Astrocyte of the cerebellum (primary cell): ENCODE data around the gene TPD52L1.

Source experiments
- DNase-seq: peaks from one replicate; pipeline ENCODE4 v3.0.0-alpha.2; 2011; ENCODE audit warnings: low read depth
- H3K4me3 ChIP-seq: 2 replicates; pipeline ENCODE4 v1.5.1; 2011; ENCODE audit warnings: mild to moderate bottlenecking, low read depth, low read length, moderate library complexity
- in situ Hi-C: cut with HindIII; loops from 2 replicates; pipeline ENCODE4 v1.10.0; 2017; ENCODE audit warnings: low sequenced_read_pairs
- TF ChIP-seq, protein P1 (sequence below): IDR thresholded peaks from 2 replicates; pipeline ENCODE4 v1.5.1; 2012; ENCODE audit warnings: low read length, low read depth, moderate library complexity, mild to moderate bottlenecking; ENCODE audit errors: missing control alignments

Gene TPD52L1

GRCh38 chr6:125216015-125216414, 62.4 kb downstream of the TPD52L1 start:
- DNase-seq: no peak
- TF ChIP-seq, protein P1, sequence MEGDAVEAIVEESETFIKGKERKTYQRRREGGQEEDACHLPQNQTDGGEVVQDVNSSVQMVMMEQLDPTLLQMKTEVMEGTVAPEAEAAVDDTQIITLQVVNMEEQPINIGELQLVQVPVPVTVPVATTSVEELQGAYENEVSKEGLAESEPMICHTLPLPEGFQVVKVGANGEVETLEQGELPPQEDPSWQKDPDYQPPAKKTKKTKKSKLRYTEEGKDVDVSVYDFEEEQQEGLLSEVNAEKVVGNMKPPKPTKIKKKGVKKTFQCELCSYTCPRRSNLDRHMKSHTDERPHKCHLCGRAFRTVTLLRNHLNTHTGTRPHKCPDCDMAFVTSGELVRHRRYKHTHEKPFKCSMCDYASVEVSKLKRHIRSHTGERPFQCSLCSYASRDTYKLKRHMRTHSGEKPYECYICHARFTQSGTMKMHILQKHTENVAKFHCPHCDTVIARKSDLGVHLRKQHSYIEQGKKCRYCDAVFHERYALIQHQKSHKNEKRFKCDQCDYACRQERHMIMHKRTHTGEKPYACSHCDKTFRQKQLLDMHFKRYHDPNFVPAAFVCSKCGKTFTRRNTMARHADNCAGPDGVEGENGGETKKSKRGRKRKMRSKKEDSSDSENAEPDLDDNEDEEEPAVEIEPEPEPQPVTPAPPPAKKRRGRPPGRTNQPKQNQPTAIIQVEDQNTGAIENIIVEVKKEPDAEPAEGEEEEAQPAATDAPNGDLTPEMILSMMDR: no peak
- no peak overlapping the region for H3K4me3 ChIP-seq
- in situ Hi-C loops: no loop called here

- no peak for DNase-seq
- TF ChIP-seq, protein P1: no peak
- in situ Hi-C loops: no loop called here
- H3K4me3 ChIP-seq: no peak overlapping the region
These were observed 63.8 kb downstream of the TPD52L1 start for GRCh38 chr6:125217369-125217768.

DNA sequence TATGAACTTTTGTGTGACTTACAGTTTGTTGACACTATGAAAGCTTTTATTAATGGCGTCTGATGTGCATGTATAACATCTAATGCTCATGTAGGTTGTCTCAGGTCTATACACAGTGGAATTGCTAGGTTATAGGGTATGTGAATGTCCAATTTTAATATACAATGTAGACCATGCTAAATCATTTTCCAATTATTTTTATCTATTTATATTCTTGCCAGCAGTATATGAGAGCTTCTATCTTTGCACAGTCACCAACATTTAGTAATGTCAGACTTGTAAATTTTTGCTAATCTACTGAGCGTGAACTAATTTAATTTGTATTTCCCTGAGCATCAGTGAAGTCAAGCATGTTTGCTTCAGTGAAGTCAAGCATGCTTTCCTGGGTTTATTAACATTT, 64.4 kb downstream of the TPD52L1 start:
- no peak overlapping the region for H3K4me3 ChIP-seq
- in situ Hi-C loops: no loop called here
- TF ChIP-seq, protein P1: no peak
- DNase-seq: no peak

DNA sequence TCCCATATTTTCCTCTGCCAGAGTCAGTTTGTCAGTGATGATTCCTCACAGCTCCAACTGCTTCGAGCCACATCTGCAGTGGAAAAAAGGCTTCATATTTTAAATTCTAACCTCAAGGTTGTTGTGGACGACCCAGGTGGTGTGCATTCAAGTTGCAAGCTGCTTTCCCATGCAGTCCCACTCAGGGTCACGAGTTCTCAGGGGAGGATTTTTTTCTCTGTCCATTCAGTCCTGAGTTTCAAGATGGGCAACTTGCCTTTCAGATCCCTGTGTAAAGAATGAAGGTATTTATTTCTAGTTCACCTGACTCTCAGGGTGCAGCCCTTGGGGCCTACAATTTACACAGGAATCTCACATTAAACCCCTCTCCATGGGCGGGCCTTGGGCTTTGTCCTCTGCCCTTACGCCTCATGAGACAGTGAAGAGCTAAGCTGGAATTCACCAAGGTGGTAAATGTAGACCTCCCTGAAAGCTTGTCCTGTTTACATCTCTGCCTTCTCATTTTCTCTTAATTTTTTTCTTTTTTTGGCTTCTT, 65.9 kb downstream of the TPD52L1 start:
- H3K4me3 ChIP-seq: no peak overlapping the region
- DNase-seq: no peak
- TF ChIP-seq, protein P1: no peak
- in situ Hi-C loops: no loop called here

DNA sequence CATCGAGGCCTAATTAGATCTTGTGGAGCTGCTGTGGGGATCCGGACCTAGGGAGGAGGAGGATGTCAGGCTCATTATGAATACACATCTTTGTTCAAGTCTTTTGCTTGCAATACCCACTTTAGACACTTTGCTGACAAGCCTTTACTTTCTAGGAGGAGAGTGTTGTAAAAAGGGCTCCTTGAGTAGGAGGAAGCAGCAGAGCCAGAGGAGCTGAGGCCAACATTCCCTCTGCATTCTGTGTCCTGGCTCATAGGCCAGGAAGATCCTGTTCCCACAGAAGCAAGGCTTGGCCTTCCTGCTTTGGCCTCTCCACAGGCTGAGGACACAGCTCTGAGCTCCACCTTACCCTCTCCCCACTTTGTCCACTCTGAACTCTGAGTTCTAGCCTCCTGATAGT, 67.1 kb downstream of the TPD52L1 start:
- TF ChIP-seq, protein P1: no peak
- no peak for DNase-seq
- in situ Hi-C loops: no loop called here

DNA sequence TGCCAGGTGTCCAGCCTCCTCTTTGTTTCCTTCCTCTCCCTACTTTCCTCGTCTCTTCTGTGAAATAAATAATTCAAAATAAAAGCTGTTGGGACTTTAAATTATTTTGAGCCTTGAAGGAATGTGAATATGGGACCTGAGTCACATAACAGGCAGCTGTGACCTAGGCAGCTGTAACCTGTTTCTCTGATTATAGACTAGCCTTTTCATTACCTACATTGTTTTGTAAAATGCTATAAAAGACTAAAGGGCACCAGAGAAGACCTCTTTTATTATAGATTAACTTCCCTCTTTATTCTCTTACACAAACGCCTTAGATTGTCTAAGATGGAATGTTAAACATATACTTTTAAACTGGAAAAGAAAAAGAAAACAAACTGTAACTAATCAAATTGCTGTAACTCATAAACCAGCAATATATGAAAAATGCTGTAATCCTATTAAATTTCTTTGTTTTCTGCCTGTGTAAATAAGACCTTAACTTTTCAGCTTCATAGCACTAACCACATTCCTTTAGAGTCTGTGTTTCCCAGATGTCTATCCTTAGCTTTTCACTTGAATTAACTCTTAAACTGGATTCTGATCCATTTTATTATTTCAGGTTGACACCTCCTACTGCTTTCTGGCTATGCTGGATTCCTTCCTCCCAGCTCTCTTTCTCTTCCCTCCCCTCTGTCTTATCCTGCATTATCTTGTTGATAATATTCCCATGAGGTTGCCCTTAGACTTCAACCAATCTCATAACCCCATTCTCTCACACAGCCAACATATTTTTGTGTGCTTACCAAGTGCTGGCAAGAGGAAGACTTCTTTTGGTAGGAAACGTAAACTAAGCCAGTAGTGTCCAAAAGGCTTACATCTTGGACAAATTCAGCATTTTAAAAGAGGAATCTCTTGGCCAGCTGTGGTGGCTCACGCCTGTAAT, 69.2 kb downstream of the TPD52L1 start:
- DNase-seq: no peak
- in situ Hi-C loops: no loop called here
- TF ChIP-seq, protein P1: no peak
- H3K4me3 ChIP-seq: no peak overlapping the region

More for the DNA sequence above, 67.1 kb downstream of the TPD52L1 start:
- no peak overlapping the region for H3K4me3 ChIP-seq
